GM18867 (cell line): ENCODE measurements around the gene FBXO5.
"Not testable (repeated sequence)": the region's sequence is repeated elsewhere in the genome, so short reads cannot be mapped to it uniquely, and the experiment has no call there.

Experiments used
- ATAC-seq: cut with Tn5 transposase; IDR thresholded peaks from one replicate; pipeline ENCODE4 v1.9.1; 2021; ENCODE audit warnings: mild to moderate bottlenecking, moderate library complexity; ENCODE audit not compliant: unreplicated experiment

The FBXO5 gene

GRCh38 chr6:152982904-152983636, at the start of gene FBXO5:
TSS of gene FBXO5 (minus strand) at chr6:152983041. CDS start at chr6:152982959, 82 bp downstream.
- ATAC-seq, result peak; percentile 86

- ATAC-seq, result no peak
These were observed 49.5 kb upstream of the FBXO5 start for GRCh38 chr6:153032255-153032882.

- ATAC-seq, result no peak
These were observed 48.6 kb upstream of the FBXO5 start for GRCh38 chr6:153031335-153031955.

GRCh38 chr6:153028963-153029362, 46.1 kb upstream of the FBXO5 start:
- ATAC-seq, result no peak

- no peak for ATAC-seq
These were observed 45.4 kb upstream of the FBXO5 start for GRCh38 chr6:153028286-153028685.

- ATAC-seq, result no peak
These were observed 44.6 kb upstream of the FBXO5 start for GRCh38 chr6:153027480-153027879.

- ATAC-seq, result no peak
These were observed 41.8 kb upstream of the FBXO5 start for GRCh38 chr6:153024709-153025017.

GRCh38 chr6:153023977-153024708, 41.3 kb upstream of the FBXO5 start:
- peak; percentile 99 for ATAC-seq

GRCh38 chr6:153018355-153018754, 35.5 kb upstream of the FBXO5 start:
- ATAC-seq, result no peak

GRCh38 chr6:153016846-153017245, 34.0 kb upstream of the FBXO5 start:
- no peak for ATAC-seq

GRCh38 chr6:153015094-153015640, 32.3 kb upstream of the FBXO5 start:
- no peak for ATAC-seq

GRCh38 chr6:153013438-153013837, 30.6 kb upstream of the FBXO5 start:
- no peak for ATAC-seq

- ATAC-seq, result no peak
These were observed 30.0 kb upstream of the FBXO5 start for GRCh38 chr6:153012856-153013255.

GRCh38 chr6:153003366-153003690, 20.5 kb upstream of the FBXO5 start:
- peak; percentile 4 for ATAC-seq

GRCh38 chr6:153002613-153003365, 19.9 kb upstream of the FBXO5 start, which contains the start of gene MTRF1L:
TSS of gene MTRF1L (minus strand) at chr6:153002709. CDS start at chr6:153002685, 24 bp downstream.
- ATAC-seq, result peak; percentile 95

GRCh38 chr6:153001767-153002612, 19.1 kb upstream of the FBXO5 start:
- ATAC-seq, result peak; percentile 20

- ATAC-seq, result not testable (repeated sequence)
These were observed 17.9 kb upstream of the FBXO5 start for GRCh38 chr6:153000790-153001189.

GRCh38 chr6:153000243-153000642, 17.4 kb upstream of the FBXO5 start:
- no peak for ATAC-seq

- not testable (repeated sequence) for ATAC-seq
These were observed 16.7 kb upstream of the FBXO5 start for GRCh38 chr6:152999538-152999937.

GRCh38 chr6:152993847-152994246, 11.0 kb upstream of the FBXO5 start:
- ATAC-seq, result no peak
